ENCODE results near the gene FAM217B. TPM values are rescaled to one million over a fixed set of nuclear protein-coding genes. Genes with fewer than 3 reads are reported as not detected.

The FAM217B gene
- total RNA-seq, 1 experiment from 2014 or later = 3.6 TPM

- DNase-seq (ENCODE audit: low spot score) = no peak
Measured at GRCh38 chr20:59976156-59976782, 36.1 kb downstream of the FAM217B start.

GRCh38 chr20:59977086-59977485, 36.9 kb downstream of the FAM217B start:
- no peak for DNase-seq (ENCODE audit: low spot score)

DNA sequence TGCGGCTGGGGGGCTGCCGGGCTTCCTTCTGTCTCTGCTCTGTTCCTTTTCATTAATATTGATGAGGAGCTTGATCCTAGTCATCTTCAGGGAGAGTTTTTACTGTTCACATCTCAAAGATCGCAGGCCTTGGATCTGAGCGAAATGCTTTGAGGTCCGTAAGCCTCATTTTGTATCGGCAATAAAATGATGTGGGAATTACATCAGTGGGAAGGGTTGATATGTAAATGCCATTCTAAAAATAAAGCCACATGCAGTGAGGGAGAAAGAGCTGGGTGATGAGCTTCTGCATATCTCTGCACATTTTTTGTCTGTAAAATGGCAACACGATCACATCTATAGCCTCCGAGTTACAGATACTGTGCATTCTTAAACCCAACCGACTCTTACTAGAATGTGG, 42.9 kb downstream of the FAM217B start:
- no peak for DNase-seq (ENCODE audit: low spot score)

DNA sequence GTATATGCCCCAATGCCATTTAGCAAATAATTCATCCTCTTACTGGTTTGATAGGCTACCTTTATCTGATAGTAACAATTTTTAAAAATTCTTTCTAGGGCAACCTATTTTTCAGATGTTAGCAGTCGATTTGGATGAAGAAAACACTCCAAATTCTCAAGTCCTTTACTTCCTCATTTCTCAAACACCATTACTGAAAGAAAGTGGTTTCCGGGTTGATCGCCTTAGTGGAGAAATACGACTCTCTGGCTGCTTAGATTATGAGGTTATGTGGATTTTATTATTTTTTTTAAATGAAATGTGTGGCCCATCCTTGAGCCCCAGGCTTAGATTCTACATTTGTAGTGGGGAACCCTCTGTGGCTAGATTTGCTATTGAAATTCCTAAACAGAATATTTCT, 44.4 kb downstream of the FAM217B start:
- DNase-seq (ENCODE audit: low spot score) = no peak

GRCh38 chr20:59985164-59985563, 45.0 kb downstream of the FAM217B start:
- DNase-seq (ENCODE audit: low spot score) = no peak

DNA sequence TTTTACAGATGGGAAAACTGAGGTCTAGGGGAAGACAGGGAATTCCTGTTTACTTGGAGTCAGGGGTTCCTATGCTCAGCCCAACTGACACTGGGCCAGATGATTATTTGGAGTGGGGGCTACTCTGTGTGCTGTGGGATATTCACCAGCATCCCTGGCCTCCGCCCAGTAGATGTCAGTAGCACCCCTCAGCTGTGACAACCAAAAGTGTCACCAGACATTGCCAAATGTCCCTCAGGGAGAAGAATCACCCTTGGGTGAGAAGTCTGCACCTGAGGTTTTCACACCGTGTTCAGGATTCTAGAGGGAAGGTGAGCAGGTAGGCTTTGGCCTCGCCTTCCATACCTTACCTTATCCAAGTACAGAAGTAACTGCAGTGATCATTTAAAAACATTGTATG, 45.7 kb downstream of the FAM217B start:
- DNase-seq (ENCODE audit: low spot score) = no peak

DNA sequence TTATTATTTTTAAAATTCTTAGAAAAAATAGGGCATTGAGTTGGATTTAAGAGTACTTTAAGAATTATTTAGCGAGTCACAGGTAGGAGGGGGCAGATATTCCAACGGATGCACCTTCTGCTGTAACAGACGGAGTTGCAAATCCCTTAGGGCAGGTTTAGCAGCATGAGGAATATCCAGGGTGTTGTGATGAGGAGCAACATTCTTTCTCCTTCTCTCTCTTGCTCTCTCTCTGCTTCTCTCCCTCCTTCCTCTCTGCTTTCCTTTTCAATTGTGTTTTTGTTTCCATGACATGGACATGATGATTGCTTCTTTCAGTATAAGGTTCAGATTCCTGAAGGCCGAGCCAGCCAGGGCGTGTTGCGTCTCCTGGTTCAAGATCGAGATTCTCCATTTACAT, 46.9 kb downstream of the FAM217B start:
- no peak for DNase-seq (ENCODE audit: low spot score)

DNA sequence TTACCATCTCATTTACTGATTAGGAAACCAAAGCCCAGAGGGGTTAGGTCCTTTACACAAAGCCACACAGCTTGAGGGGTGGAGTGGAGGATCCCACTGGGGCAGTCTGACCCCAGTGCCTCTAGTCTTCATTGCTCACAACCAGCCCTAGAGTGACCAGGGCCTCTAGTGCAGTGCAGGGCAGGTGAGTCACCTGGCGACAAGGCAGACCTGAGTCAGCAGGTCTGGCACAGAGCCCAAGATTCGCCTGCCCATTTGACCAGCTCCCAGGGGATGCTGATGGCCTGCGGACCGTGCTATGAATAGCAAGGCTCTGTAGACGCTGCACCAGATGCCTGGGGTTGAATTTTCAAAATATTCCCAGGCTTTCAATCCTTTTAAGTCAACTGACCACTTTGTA, 48.0 kb downstream of the FAM217B start:
- DNase-seq (ENCODE audit: low spot score) = no peak

DNA sequence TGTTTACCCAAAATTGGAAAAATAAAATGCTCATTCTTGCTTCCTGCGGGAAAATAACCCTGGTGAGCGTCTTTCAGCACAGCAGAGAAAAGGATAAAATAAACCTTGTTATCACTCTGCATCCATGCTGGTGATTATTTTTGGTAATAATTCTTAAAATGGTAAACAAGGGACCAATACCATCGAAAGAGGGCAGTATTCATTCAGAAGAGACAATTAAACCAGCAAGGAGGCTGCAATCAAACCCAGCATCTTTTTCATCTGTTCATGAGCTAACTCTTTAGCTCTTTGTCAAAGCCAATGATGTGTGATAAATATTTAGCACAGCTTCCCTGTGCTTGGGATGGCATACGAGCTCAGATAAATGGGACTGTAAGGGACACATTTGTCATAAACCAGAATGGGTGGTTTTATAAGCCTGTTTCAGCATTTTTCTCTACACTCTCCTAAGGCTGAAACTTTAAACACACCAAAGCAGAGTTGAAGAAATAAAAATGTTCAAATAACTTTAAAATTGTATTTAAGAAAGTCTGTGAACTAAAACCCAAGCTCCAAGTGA, 52.4 kb downstream of the FAM217B start:
- DNase-seq (ENCODE audit: low spot score) = no peak

GRCh38 chr20:59993736-59994430, 53.7 kb downstream of the FAM217B start:
- no peak for DNase-seq (ENCODE audit: low spot score)

- no peak for DNase-seq (ENCODE audit: low spot score)
Measured at GRCh38 chr20:59994697-59995122, 54.5 kb downstream of the FAM217B start.

- no peak for DNase-seq (ENCODE audit: low spot score)
Measured at GRCh38 chr20:59996108-59996507, 55.9 kb downstream of the FAM217B start.

DNA sequence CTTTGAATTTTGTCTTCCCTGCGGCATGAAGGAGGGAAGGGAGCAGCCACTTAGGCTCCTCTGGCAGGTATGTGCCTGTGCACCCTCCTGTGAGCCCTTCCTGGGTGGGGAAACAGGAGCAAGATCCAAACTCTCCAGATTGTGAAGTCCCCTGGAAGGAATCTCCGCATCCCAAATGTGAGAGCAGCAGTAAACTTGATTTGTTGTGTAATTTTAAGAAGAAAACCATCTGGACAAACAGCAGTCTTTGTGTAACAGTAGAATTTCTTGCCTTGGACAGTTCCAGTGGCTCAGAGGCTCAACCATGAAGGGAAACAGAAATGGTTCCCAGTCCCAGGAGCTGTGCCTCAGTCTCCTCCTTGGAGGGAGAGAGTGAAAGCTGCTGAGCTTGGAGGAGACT, 57.7 kb downstream of the FAM217B start:
- DNase-seq (ENCODE audit: low spot score) = no peak

Other genes starting within 250 kb of the FAM217B start
- 0.23 and 2.1 TPM in 2 replicates for gene SYCP2, start 6.8 kb upstream of the FAM217B start, total RNA-seq (2014; rRNA removed; shearing (Covaris generic))
- 1.2 and 2.8 TPM in 2 replicates for gene PPP1R3D, start 84 bp upstream of the FAM217B start, total RNA-seq (2014; rRNA removed; shearing (Covaris generic))
- gene CDH26, start 18.0 kb downstream of the FAM217B start, total RNA-seq (2014; rRNA removed; shearing (Covaris generic)) = 0.21 TPM in 1 of 2 replicates, not detected in the other

Data from H4 (cell line).